Middle frontal gyrus (tissue), 1 donor: ENCODE results near the gene LUZP1.
A peak's percentile ranks its signal among the peaks of the same experiment; 100 is the strongest.
"Not testable (repeated sequence)": the region's sequence is repeated elsewhere in the genome, so short reads cannot be mapped to it uniquely, and the experiment has no call there.

Source experiments
- DNase-seq: peaks from one replicate; pipeline ENCODE4 v3.0.0-alpha.2; 2015; ENCODE audit warnings: low spot score; ENCODE audit errors: extremely low spot score

LUZP1 gene

DNA sequence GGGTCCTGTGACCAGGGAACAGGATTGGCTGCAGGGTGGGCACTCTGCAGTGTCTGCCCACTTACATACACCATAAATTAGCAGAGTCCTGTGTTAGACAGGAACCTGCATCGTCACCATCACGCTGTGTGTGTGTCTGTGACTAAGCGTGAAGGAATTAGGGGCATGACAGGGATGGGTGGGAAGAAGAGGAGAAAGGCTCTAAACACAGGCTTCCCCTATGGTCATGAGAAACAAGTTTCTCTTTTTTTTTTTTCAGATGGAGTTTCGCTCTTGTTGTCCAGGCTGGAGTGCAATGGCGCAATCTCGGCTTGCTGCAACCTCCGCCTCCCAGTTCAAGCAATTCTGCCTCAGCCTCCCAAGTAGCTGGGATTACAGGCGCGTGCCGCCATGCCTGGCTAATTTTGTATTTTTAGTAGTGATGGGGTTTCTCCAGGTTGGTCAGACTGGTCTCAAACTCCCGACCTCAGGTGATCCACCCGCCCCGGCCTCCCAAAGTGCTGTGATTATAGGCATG lies 20.3 kb upstream of the LUZP1 start:
- not testable (repeated sequence) for DNase-seq

DNA sequence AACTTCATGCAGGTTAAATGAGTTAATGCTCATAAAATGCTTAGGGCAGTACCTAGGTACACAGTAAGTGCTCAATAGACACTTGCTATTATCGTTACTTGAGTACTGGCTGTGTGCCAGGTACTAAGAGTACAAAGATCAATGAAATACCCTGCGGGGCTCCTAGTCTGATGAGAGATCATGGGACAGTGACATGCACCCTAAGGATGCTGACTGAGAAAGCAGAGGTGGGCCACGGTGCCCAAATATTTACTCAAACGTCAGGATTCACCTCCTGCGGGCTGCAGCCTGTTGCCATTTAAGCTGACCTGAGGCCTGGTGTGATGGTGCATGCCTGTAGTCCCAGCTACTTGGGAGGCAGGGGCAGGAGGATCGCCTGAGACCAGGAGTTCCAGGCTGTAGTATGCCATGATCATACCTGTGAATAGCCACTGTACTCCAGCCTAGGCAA lies 19.8 kb upstream of the LUZP1 start:
- DNase-seq: no peak

DNA sequence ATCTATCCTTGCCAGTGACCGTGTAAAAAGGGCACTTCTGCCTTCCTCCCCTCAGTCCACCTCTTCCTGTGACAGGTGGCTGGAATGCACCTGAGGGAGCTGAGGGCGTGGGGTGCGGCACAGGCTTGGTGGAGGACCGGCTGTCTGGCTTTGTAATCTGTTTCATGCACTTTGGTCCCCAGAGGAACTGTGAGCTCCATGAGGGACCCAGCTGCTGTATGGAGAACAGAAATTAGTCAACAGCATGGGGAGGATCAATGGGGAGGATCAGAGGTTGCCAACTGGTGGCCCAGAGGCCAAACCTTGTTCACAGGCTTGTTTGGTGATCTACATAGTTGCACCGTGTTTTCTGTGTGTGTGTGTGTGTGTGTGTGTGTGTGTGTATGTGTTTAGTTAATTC lies 19.0 kb upstream of the LUZP1 start:
- DNase-seq: no peak

DNA sequence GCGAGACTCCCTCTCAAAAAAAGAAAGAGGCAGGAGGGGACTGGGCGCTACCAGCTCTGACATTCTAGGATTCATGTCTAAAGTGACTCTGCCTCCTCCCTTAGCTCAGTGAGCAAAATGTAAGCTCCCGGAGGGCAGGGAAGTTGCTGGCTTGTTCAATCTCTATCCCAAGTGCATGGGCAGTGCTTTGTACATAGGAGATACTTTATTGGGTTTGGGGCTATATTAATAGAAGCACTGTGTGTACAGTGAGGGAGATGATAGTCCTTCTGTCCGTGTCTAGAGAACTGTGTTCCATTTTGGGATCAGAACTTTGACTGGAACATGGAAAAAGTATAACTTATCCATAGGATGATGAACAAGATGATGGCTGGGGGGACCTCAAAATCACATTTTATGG lies 16.7 kb upstream of the LUZP1 start:
- no peak for DNase-seq

DNA sequence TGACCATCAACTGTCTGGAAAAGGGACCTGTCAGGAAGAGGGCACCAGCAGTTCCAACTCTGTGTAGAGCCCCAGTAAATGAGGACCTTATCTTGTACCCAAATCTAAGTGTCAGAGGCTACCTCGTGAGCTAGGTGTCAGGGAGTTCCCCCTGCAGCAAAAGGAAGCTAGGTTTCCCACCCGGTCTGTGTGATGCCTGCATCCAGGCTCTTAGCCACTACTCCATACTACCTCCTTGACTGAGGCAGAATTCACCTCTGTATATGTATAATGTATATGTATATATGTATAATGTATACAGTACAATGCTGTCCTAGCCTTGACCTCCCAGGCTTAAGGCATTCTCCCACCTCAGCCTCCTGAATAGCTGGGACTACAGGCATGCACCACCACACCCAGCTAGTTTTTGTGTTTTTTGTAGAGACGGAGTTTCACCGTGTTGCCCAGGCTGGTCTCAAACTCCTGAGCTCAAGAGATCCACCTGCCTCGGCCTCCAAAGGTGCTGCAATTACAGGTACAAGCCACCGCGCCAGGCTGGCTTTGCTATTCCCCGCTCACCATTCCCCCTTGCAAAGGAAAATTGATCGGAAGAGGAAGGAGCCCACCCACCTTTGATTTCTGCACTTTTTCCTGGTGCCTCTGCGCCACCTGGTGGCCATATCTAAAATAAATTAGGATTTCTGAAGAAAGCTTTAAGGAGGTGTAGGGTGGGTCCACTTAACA lies 15.7 kb upstream of the LUZP1 start:
- no peak for DNase-seq

DNA sequence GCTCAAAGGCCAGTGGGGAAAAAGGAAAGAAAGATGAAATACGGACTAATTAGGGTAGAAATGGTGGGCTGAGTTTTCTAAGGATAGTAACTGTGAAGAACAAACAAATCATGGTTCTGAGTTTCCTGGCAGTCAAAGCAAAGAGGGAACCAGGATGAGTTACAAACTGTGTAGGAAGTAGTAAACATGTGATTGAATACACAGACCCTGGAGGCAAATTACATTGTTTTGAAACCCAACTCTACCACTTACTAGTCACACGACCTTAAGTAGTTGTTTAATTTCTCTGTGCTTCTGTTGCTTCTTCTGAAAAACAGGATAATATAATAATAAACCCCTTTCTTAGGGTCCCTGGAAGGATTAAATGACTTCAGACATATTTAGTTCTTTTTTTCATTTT lies 11.2 kb upstream of the LUZP1 start:
- DNase-seq: no peak

DNA sequence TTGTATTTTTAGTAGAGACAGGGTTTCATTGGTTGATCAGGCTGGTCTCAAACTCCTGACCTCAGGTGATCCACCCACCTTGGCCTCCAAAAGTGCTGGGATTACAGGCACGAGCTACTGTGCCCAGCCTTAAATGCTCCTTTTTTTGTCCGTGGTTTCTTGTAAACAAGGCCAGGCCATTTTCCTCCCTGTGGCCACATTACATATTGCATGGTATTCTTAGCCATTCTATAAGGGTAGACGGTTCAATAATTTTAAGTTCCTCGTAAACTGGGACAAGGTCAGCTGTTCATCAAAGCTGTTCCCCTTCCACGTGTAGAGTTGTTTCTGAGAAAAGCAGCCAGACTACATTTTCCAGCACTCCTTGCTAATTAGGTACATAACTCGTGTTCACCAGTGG lies 10.3 kb upstream of the LUZP1 start:
- DNase-seq: no peak

DNA sequence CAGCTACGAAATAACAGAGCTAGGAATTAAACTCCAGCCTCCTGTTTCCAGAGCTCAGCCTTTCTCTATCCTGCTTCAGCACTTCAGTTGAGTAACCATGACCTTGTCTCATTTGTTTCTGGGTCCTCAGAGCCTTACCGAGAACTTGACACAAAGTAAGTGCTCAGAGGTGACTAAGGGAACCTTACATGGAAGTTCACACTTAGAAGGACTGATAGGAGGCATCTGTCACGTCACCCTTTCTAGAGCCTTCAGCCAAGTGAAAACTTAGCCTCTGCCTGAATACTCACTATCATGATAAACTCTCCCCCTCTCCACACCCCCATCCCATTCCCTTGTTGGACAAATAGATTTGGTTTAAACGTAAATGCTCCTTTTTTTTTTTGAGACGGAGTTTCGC lies 9.8 kb upstream of the LUZP1 start:
- DNase-seq: no peak

DNA sequence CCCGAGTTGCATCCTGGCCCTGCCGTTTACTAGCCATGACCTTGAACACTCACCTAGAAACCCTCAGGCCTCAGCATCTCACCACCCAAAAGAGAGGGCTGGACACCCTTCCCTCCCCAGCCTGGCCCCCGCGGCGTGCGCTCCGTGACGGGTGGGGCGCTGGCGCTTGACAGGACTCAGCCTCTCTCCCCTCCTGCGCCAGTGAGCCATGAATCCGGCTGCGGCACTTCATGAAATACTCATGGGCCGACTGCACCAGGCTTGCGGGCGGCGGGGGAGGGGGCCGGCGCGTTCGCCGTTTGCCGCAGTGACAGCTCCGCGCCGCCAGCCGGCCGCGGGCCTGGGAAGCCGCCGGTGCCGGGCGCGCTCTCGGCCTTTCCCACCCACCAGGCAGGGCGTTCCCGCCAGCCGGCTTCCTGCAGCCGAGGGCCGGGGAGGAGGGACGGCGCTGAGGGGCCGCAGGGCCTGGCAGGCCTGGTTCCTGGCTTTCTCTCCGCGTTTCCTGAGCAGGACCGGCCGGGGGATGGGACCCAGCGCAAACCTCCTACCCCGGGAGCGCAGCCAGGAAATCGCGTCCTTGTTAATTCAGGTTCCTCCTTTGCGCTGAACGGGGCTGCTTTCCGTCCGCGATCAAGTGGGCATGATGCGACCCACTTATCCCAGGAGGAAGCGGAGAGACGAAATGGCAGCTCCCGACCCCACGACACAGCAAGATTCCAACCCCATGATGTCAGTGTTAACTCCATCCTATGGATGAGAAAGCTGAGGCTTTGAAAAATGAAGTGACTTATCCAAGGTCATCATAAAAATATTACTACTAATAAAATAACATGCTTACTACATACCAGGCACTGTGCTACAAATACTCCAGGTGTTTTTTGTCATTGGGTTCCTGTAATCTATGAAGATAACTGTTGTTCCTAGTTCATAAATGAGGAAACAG lies 9.1 kb upstream of the LUZP1 start:
- DNase-seq: peak; percentile 44

DNA sequence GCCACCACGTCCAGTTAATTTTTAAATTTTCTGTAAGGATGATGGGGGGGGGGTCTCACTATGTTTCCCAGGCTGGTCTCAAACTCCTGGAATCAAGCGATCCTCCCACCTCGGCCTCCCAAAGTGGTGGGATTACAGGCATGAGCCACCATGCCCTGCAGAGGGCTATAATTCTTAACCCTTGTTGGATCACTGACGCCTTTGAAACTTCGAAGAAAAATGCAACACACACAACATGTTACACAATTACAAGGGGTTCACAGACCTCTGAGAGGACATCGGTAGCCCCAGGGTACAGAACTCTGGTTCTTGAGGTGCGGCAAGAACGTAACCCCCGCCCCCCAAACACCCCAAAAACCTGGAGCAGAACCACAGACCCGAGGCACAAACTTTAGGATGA lies 8.4 kb upstream of the LUZP1 start:
- no peak for DNase-seq

DNA sequence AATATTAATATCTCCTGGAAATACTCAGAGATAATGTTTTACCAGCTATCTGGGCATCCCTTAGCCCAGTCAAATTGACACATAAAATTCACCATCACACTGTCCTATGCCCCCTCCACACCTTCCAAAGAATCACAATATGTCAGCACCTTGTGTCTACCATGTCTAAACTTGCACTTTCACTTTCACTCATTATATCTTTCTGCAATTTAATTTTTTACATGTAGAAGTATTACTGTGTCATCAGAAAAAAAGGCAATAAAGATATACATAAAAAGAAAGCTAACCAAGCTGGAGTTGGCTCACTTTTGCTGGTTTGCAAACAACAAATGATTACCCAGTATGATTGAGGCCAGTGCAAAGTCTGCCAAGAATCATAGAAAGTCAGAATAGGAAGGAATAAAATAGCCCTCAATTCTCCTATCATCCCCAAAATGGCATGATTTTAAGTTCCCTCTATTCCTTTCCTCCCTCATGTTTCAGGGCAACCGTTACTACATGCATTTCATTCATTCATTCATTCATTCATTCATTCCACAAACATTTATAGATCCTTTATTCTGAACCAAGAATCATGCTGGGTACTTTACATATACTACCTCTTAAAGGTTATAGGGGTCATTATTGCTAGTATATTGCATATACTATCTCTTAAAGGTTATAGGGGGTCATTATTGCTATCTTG lies 5.9 kb upstream of the LUZP1 start:
- no peak for DNase-seq

DNA sequence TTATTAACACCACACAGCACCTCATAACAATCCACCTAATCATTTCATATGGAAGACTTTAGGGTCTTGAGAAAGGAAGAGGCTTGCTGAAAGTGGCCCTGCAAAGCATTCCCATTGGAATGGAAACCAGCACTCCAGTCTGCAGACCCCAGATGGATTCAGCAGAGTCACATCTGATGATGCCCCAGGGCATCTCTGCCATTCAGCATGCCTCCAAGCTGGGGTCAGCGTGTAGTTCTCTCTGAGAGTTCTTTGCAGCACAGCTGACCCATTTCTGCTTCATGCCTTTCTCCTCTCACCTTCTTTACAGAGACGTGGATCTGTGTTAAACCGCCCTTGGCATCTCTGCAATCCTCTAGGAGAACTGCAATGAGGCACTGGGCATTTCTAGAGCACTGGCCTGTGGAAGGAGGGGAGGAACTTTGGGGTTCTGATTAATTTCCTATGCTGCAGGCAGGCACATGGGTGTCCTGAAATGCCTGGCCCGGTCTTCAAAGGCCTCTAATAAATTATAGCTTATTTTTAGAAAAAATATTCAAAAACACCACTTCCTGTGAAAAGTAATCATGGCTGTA lies 2.6 kb upstream of the LUZP1 start:
- no peak for DNase-seq

DNA sequence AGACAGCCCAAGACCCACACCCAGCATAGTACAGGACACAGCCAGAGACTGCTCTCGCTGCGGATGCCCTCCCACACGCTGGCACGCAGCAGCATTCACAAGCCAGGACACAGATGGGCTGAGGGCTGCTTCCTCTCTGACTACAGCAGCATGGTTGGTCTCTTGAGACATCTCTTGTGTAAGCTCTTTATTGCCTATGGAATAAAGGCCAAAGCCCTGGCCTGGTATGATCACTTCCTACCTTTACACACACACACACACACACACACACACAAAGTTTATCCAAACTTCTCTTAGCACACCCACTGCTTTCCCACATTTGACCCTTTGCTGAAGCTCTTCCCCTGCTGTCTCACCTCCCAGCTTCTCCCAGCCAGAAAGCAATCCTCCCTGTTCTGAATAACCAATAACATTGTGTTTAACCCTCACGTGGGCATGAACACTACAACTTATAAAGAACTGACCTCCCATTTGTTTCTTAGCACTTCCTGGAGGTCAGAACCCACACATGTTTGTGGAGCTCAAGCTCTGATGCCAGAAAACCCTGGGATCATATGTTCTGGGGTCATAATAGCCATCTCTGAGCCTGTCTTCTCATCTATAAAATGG lies 1.2 kb upstream of the LUZP1 start:
- no peak for DNase-seq

DNA sequence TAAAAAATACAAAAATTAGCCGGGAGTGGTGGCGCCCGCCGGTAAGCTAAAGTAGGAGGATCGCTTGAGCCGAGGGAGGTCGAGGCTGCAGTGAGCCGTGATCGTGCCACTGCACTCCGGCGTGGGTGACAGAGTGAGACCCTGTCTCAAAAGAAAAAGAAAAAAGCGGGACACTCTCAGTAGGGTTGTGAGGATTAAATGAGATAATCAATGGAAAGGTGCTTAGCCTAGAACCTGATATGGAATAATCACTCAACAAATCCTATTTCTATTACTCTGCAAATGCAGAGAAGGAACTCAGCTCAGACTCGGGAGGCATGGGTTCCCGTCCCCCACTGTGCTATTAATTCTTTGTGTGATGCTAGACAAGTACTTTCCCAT lies 529 bp upstream of the LUZP1 start:
- DNase-seq: no peak

DNA sequence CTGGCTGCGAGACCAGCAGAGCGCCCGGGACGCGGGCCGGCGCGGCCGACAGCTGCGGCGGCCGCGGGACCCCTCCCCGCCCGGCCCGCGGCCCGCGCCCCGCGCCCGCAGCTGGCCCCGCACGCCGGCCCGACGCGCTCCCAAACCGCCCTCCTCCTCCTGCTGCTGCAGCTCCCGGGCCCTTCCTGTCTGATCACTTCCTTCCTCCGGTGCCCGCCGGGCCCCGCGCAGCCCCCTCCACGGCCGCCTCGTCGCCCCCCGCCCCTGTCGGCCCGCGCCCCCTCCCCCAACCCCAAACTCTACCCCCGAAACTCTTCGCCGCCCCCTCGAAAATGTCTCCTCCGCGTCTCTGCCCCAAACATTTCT lies 594 bp downstream of the LUZP1 start:
- DNase-seq: no peak

DNA sequence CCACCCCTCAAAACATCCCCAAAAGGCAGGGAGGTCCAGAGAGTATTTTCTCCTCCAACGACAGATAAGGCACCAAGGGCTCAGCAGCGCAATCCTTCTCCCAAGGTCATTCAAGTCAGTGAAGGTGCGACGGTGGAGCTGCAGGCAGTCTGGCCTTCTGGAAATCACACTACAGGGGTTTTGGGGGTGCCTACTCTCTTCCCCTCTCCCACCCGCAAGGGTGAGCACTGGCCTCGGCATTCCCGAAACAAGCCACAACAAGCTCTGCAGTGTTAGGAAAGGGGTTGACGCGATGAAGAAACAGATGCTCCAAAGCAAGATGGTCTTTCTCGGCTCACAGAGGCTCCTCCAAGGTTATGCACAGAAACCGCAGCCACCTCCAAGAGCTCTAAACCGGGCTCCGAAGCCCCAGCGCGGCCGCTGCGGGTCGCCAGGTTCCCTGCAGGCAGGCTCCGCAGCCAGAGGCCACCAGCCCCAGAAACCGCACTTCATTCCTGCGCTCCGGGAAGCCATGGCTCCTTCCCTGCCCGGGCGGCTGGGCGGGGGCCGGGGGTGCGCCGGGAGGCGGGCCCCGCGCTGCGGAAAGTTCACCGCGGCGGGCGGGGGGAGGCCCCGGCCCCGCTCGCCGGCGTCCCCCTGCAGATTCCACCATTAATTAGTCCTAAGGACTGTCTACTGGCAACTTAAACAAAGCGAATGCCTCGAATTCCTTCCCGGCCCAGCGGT lies 1.1 kb downstream of the LUZP1 start:
- no peak for DNase-seq

DNA sequence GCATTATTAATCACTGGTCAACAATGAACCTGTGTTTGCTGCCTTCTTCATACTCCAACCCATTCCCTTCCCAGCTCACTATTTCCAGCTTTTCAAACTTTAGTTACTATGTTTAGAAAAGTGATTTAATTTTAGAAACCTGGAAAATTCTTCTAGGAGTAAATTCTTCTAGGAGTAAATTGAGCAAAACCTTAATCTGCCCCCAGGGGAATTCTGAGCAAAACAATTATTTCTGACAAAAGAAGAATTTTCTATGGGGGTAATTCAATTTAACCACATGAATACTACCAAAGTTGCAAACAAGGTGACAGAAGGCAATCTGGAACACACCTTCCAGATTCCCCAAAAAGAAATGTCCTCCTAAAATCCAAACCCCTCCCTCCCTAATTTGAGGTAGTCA lies 1.8 kb downstream of the LUZP1 start:
- DNase-seq: no peak

DNA sequence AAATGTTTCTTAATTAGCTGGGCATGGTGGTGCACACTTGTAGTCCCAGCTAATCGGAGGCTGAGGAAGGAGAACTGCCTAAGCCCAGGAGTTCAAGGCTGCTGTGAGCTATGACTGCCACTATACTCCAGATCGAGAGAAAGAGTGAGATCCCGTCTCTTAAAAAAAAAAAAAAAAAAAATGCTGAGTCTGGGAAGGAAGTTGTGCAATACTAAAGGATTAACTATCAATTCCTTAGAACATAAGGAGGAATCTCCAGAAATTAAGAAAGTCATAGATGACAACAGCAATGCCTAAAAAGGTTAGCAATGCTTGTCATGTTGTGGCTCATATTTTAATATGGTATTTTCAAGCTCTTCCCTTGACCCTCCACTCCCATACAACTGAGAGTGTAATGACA lies 5.3 kb downstream of the LUZP1 start:
- no peak for DNase-seq

DNA sequence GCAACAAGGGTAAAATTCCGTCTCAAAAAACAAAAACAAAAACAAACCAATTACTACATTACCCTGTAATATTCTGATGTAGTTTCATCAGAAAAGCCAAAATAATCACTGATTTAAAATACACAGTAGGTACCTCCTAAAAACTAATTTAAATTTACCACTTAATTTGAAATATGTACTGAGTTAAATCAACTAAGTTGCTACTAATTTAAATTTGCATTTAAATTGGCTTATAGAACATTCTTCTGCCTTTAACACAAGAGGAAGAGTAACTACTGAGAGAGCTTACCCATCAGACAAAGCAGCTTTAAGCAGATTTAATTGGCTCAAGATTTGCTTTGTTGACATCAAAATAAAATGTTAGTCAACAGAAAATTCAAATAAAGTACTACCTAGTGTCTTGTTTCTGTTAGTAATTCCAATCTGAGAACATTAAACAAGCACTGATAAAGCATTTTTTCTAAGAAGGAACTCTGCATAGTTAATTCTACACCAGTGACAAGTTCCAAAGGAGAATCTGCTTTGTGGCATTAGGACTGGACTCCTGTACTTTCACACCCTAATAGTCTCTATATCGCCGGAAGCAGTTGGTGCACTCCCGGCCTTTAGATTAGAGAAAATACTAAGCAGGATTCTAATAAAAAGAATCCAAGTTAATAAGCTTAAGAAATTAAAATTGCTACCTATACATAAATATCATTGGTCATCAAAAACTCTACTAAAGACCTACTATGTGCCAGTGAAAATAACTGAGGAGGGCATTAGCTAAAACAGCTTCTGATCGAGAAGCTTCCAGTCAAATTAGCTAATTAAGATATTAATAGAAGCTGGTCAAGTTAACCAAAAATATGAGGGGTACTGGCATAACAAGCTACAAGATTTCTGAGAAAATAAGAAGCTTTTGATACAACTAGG lies 8.4 kb downstream of the LUZP1 start:
- no peak for DNase-seq
